Neural cell (in vitro differentiated cells): Measurements from ENCODE around the gene CDRT15. TPM values are rescaled to one million over a fixed set of nuclear protein-coding genes. Genes with fewer than 3 reads are reported as not detected.

Experiments
- H2AFZ ChIP-seq: fragments of 200-600, 300-800 bp; sonication (generic), shearing (Covaris generic); 2 replicates; pipeline ENCODE4 v1.6.0; 2014; ENCODE audit warnings: low read depth, mild to moderate bottlenecking, antibody characterized with exemption, low read length, moderate library complexity
- H3F3A ChIP-seq: fragments of 200-600 bp; shearing (Covaris generic); 2 replicates; pipeline ENCODE4 v1.6.1; 2016; ENCODE audit warnings: mild to moderate bottlenecking, moderate library complexity, mixed read lengths, antibody characterized with exemption, low read length; ENCODE audit not compliant: insufficient read depth, poor library complexity, severe bottlenecking
- H3K27ac ChIP-seq: fragments of 200-600, 300-800 bp; sonication (generic), shearing (Covaris generic); 2 replicates; pipeline ENCODE4 v1.5.1; 2014; ENCODE audit warnings: mild to moderate bottlenecking, low read length, moderate library complexity
- H3K27me3 ChIP-seq: fragments of 300-800, 200-600 bp; sonication (generic), shearing (Covaris generic); 2 replicates; pipeline ENCODE4 v1.6.0; 2014; ENCODE audit warnings: mild to moderate bottlenecking, low read depth, low read length, moderate library complexity; ENCODE audit not compliant: insufficient read depth
- H3K36me3 ChIP-seq: fragments of 300-800, 200-600 bp; sonication (generic), shearing (Covaris generic); 2 replicates; pipeline ENCODE4 v1.5.1; 2014; ENCODE audit warnings: mild to moderate bottlenecking, antibody characterized with exemption, low read length, moderate library complexity; ENCODE audit not compliant: insufficient read depth
- H3K4me2 ChIP-seq: fragments of 300-800, 200-600 bp; sonication (generic), shearing (Covaris generic); 2 replicates; pipeline ENCODE4 v1.6.0; 2014; ENCODE audit warnings: mild to moderate bottlenecking, low read length
- H3K4me3 ChIP-seq: fragments of 300-800, 200-600 bp; sonication (generic), shearing (Covaris generic); 2 replicates; pipeline ENCODE4 v1.5.1; 2014; ENCODE audit warnings: mild to moderate bottlenecking, low read length, moderate library complexity
- H3K79me2 ChIP-seq: fragments of 200-600 bp; shearing (Covaris generic); replicated peaks from 2 replicates; pipeline ENCODE4 v1.6.0; 2014; ENCODE audit warnings: mild to moderate bottlenecking, low read length, moderate library complexity; ENCODE audit not compliant: insufficient read depth
- H3K9ac ChIP-seq: fragments of 300-800, 200-600 bp; sonication (generic), shearing (Covaris generic); 2 replicates; pipeline ENCODE4 v1.6.1; 2016; ENCODE audit warnings: mild to moderate bottlenecking, low read length, mixed read lengths
- H3K9me2 ChIP-seq: fragments of 200-600 bp; shearing (Covaris generic); 2 replicates; pipeline ENCODE4 v1.6.1; 2016; ENCODE audit warnings: mild to moderate bottlenecking, low read length, mixed read lengths; ENCODE audit not compliant: insufficient read depth
- H3K9me3 ChIP-seq: fragments of 200-600, 300-800 bp; sonication (generic), shearing (Covaris generic); 2 replicates; pipeline ENCODE4 v1.6.1; 2016; ENCODE audit warnings: mild to moderate bottlenecking, mixed run types, low read length, moderate library complexity, mixed read lengths
- H4K20me1 ChIP-seq: fragments of 200-600 bp; shearing (Covaris generic); 2 replicates; pipeline ENCODE4 v1.6.1; 2016; ENCODE audit warnings: mild to moderate bottlenecking, mixed run types; ENCODE audit not compliant: insufficient read depth
- EP300 ChIP-seq: fragments of 450-650 bp; conservative IDR thresholded peaks from 2 replicates; pipeline ENCODE4 v1.6.1; 2014; ENCODE audit warnings: antibody characterized with exemption, mild to moderate bottlenecking, moderate library complexity; ENCODE audit not compliant: poor library complexity, severe bottlenecking
- EZH2 ChIP-seq: fragments of 200-600, 300-800 bp; shearing (Covaris generic), sonication (generic); IDR thresholded peaks from 2 replicates; pipeline ENCODE4 v1.6.1; 2014; ENCODE audit warnings: antibody characterized with exemption, low read length, borderline replicate concordance, mild to moderate bottlenecking; ENCODE audit not compliant: insufficient read depth, poor library complexity, severe bottlenecking
- MXI1 ChIP-seq: fragments of 450-650 bp; conservative IDR thresholded peaks from 2 replicates; pipeline ENCODE4 v1.6.1; 2014; ENCODE audit warnings: antibody characterized with exemption, mild to moderate bottlenecking; ENCODE audit not compliant: poor library complexity, severe bottlenecking
- POLR2AphosphoS5 ChIP-seq: IDR thresholded peaks from 2 replicates; pipeline ENCODE4 v1.6.1; 2012
- RAD21 ChIP-seq: fragments of 450-650 bp; conservative IDR thresholded peaks from 2 replicates; pipeline ENCODE4 v1.6.1; 2014; ENCODE audit warnings: antibody characterized with exemption, mild to moderate bottlenecking, moderate library complexity
- SMC3 ChIP-seq: fragments of 450-650 bp; conservative IDR thresholded peaks from 2 replicates; pipeline ENCODE4 v1.6.1; 2014; ENCODE audit warnings: antibody characterized with exemption, mild to moderate bottlenecking, moderate library complexity; ENCODE audit not compliant: poor library complexity
- TAF1 ChIP-seq: IDR thresholded peaks from 2 replicates; pipeline ENCODE4 v1.6.1; 2012; ENCODE audit warnings: low read depth
- polyA plus RNA-seq: library from polyadenylated mRNA; depleted of rRNA; stranded (reverse); fragments of >200 nt; gene quantifications from 2 replicates; pipeline ENCODE4 v1.2.3, GENCODE V29; 2014
- TF ChIP-seq, protein P1 (sequence below): fragments of 450-650 bp; IDR thresholded peaks from 2 replicates; pipeline ENCODE4 v1.5.1; 2014; ENCODE audit warnings: antibody characterized with exemption, mild to moderate bottlenecking, moderate library complexity; ENCODE audit not compliant: poor library complexity, severe bottlenecking
- TF ChIP-seq, protein P2 (sequence below): IDR thresholded peaks from 2 replicates; pipeline ENCODE4 v1.6.1; 2012; ENCODE audit warnings: borderline replicate concordance

Gene CDRT15
- polyA plus RNA-seq, 1 donor from 2014 or later = not detected

DNA sequence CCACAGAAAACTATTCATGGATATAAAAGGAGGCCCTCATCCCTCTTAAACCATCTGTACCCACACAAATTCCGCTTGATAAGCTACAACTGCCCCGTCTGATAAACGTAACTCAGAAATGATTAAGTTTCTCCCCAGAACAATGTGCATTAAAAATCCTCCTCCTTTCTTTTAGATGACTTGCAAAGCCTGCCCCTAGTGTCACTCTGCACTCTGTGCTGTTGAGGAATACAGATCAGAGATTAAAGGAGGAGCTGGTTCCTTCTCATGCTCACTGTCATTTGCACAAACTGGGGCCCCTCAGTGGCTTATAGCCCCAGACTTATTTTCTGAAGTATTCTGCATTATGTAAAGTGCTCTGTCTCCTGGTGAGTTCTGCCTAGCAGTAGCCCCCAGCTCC is 33.3 kb downstream of the CDRT15 start:
- TF ChIP-seq, protein P1, sequence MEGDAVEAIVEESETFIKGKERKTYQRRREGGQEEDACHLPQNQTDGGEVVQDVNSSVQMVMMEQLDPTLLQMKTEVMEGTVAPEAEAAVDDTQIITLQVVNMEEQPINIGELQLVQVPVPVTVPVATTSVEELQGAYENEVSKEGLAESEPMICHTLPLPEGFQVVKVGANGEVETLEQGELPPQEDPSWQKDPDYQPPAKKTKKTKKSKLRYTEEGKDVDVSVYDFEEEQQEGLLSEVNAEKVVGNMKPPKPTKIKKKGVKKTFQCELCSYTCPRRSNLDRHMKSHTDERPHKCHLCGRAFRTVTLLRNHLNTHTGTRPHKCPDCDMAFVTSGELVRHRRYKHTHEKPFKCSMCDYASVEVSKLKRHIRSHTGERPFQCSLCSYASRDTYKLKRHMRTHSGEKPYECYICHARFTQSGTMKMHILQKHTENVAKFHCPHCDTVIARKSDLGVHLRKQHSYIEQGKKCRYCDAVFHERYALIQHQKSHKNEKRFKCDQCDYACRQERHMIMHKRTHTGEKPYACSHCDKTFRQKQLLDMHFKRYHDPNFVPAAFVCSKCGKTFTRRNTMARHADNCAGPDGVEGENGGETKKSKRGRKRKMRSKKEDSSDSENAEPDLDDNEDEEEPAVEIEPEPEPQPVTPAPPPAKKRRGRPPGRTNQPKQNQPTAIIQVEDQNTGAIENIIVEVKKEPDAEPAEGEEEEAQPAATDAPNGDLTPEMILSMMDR = peak; percentile 45
- TF ChIP-seq RAD21 (peak; percentile 25), EZH2 (no peak), MXI1 (no peak), EP300 (no peak), TAF1 (no peak), POLR2AphosphoS5 (no peak), SMC3 (no peak)
- TF ChIP-seq, protein P2, sequence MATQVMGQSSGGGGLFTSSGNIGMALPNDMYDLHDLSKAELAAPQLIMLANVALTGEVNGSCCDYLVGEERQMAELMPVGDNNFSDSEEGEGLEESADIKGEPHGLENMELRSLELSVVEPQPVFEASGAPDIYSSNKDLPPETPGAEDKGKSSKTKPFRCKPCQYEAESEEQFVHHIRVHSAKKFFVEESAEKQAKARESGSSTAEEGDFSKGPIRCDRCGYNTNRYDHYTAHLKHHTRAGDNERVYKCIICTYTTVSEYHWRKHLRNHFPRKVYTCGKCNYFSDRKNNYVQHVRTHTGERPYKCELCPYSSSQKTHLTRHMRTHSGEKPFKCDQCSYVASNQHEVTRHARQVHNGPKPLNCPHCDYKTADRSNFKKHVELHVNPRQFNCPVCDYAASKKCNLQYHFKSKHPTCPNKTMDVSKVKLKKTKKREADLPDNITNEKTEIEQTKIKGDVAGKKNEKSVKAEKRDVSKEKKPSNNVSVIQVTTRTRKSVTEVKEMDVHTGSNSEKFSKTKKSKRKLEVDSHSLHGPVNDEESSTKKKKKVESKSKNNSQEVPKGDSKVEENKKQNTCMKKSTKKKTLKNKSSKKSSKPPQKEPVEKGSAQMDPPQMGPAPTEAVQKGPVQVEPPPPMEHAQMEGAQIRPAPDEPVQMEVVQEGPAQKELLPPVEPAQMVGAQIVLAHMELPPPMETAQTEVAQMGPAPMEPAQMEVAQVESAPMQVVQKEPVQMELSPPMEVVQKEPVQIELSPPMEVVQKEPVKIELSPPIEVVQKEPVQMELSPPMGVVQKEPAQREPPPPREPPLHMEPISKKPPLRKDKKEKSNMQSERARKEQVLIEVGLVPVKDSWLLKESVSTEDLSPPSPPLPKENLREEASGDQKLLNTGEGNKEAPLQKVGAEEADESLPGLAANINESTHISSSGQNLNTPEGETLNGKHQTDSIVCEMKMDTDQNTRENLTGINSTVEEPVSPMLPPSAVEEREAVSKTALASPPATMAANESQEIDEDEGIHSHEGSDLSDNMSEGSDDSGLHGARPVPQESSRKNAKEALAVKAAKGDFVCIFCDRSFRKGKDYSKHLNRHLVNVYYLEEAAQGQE = no peak

DNA sequence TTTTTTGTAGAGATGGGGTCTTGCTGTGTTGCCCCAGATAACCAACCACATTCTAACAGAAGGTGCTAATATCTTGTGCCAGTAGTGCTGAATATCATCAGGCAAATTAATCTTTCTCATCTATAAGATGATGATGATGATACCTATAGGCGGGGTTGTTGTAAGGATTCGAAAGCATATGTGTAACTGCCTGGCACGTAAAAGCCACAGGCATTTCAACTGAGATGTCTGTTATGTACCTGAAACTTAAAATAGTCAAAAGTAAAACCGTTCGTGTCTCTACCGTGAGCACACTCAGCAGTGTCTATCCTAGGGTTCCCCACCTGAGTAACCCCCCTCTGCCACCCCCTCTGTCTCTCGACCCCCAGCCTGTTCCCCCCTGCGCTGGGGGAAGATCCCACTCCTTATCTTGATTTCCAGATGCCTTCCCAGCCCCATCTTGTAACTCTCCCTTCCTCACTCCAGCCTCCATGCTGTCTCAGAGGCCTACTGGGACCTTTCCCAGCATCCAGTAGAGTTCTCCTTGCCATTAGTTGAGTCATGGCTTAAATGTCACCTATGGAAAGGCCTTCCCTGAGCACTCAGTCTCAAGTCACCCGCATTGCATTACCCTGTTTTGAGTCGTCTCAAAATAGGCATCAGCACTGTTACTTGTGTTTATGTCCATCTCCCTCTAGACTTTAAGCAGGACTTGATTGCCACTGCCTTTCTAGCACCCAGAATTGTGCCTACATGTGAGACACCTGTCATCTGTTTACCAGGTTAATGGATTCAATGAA is 34.1 kb downstream of the CDRT15 start:
- H2AFZ ChIP-seq = no peak overlapping the region
- H3K4me3 ChIP-seq = no peak overlapping the region

More for the DNA sequence above, 33.3 kb downstream of the CDRT15 start:
- no peaks in the 10 kb centered on the region for H3K79me2 ChIP-seq
- H2AFZ ChIP-seq = no peak overlapping the region
- no peaks in the 10 kb centered on the region for H3K9me2 ChIP-seq
- H3K36me3 ChIP-seq = no peaks in the 10 kb centered on the region
- H3K27ac ChIP-seq = no peak overlapping the region
- no peak overlapping the region for H3K4me3 ChIP-seq
- no peaks in the 10 kb centered on the region for H3K27me3 ChIP-seq
- H4K20me1 ChIP-seq = no peaks in the 10 kb centered on the region
- no peak overlapping the region for H3K4me2 ChIP-seq
- H3K9me3 ChIP-seq = no peaks in the 10 kb centered on the region
- no peaks in the 10 kb centered on the region for H3F3A ChIP-seq
- no peak overlapping the region for H3K9ac ChIP-seq

More for the DNA sequence above, 34.1 kb downstream of the CDRT15 start:
- Histone ChIP-seq H3K36me3 (no peaks in the 10 kb centered on the region), H3K79me2 (no peaks in the 10 kb centered on the region), H3K9me3 (no peaks in the 10 kb centered on the region), H3K27ac (no peak overlapping the region), H3F3A (no peaks in the 10 kb centered on the region), H3K4me2 (no peak overlapping the region), H3K9ac (no peak overlapping the region), H4K20me1 (no peaks in the 10 kb centered on the region), H3K27me3 (no peaks in the 10 kb centered on the region), H3K9me2 (no peaks in the 10 kb centered on the region)
- TF ChIP-seq, protein P2 = no peak
- TF ChIP-seq EP300 (no peak), POLR2AphosphoS5 (no peak), SMC3 (no peak), TAF1 (no peak)
- TF ChIP-seq, protein P1 = no peak
